Right lobe of liver (tissue), 6 donors: ENCODE results near the gene DNAJB1. TPM values are rescaled to one million over a fixed set of nuclear protein-coding genes. Genes with fewer than 3 reads are reported as not detected.
"Not testable (repeated sequence)": the region's sequence is repeated elsewhere in the genome, so short reads cannot be mapped to it uniquely, and the experiment has no call there.

Experiments used
- ATAC-seq, 4 donors: fragments of 200-7000 bp; cut with Tn5 transposase; one replicate each; pipeline ENCODE4 v1.9.1; 2020; ENCODE audit warnings: mild to moderate bottlenecking in 4 of 4, moderate library complexity in 4 of 4
- DNase-seq, 3 donors: peaks; one replicate each; pipeline ENCODE4 v3.0.0-alpha.2; 2020
- H3K27ac ChIP-seq, 3 donors: fragments of 200-600 bp; one replicate each; pipeline ENCODE4 v1.8.0; 2022
- H3K27me3 ChIP-seq, 2 donors: fragments of 200-600 bp; one replicate each; pipeline ENCODE4 v1.8.0; 2022
- H3K36me3 ChIP-seq, 4 donors: fragments of 200-600 bp; sonication (generic) in 1 of 4; one replicate each; pipeline versions ENCODE4 v1.5.1 to v1.8.0; 2017 to 2022; ENCODE audit warnings: control low read depth in 1 of 4
- H3K4me1 ChIP-seq, 4 donors: fragments of 200-600 bp; sonication (generic) in 1 of 4; one replicate each; pipeline versions ENCODE4 v1.5.1 to v1.8.0; 2017 to 2022; ENCODE audit warnings: control low read depth in 1 of 4
- H3K4me3 ChIP-seq, 3 donors: fragments of 200-600 bp; one replicate each; pipeline ENCODE4 v1.8.0; 2022
- H3K9me3 ChIP-seq, 4 donors: fragments of 200-600 bp; sonication (generic) in 1 of 4; one replicate each; pipeline versions ENCODE4 v1.5.1 to v1.8.0; 2017 to 2022; ENCODE audit warnings: control low read depth in 1 of 4
- POLR2A ChIP-seq: fragments of 450-650 bp; IDR thresholded peaks from one replicate; pipeline ENCODE4 v1.6.1; 2017; ENCODE audit warnings: antibody characterized with exemption, mild to moderate bottlenecking
- WGBS: methylation state at CpG from one replicate; pipeline ENCODE4 v1.1.6; 2018; ENCODE audit warnings: low coverage, low lambda C conversion rate; ENCODE audit not compliant: insufficient coverage; ENCODE audit errors: missing lambda C conversion rate; 5-methylcytosine and 5-hydroxymethylcytosine counted together
- intact Hi-C, 2 donors: fragments of 100-400 bp; cut with DNase I; formaldehyde crosslinking; loops; one replicate each; pipeline versions ENCODE4 v1.11.2 to v1.14.1; 2022
- total RNA-seq, 6 experiments: library from RNA; depleted of rRNA in 2 of 6; stranded (reverse); fragments of >200 nt in 2 of 6; fragmentation: NEBNext Ultra II Directional in 3 of 6; extraction: Animal tissue kit (Norgen Biotek cat#: 25700) in 3 of 6; gene quantifications; one replicate each; pipeline versions ENCODE4 v1.1.0 to v1.2.4, GENCODE V29; 2016 to 2023
- TF ChIP-seq, protein P1 (sequence below), 4 donors: fragments of 200-600 bp in 3 of 4; fragments of 450-650 bp in 1 of 4; IDR thresholded peaks; one replicate each; pipeline versions ENCODE4 v1.5.1 to v1.8.0; 2016 to 2022; ENCODE audit warnings: antibody characterized with exemption in 4 of 4, mild to moderate bottlenecking in 2 of 4
- donor health status: DM: no; HTN: yes; CAD: no.
- donor health status: DM: no; HTN: no; CAD: no.
- donor health status: DM: no; HTN: no; CAD: no.
- donor health status: DM: no; HTN: yes; CAD: no.
- donor health status: DM: no; HTN: yes; CAD: no.

DNAJB1 gene
- total RNA-seq, 6 experiments from 2014 or later, result 35.7 to 76.8 (median 52.1) TPM

DNA sequence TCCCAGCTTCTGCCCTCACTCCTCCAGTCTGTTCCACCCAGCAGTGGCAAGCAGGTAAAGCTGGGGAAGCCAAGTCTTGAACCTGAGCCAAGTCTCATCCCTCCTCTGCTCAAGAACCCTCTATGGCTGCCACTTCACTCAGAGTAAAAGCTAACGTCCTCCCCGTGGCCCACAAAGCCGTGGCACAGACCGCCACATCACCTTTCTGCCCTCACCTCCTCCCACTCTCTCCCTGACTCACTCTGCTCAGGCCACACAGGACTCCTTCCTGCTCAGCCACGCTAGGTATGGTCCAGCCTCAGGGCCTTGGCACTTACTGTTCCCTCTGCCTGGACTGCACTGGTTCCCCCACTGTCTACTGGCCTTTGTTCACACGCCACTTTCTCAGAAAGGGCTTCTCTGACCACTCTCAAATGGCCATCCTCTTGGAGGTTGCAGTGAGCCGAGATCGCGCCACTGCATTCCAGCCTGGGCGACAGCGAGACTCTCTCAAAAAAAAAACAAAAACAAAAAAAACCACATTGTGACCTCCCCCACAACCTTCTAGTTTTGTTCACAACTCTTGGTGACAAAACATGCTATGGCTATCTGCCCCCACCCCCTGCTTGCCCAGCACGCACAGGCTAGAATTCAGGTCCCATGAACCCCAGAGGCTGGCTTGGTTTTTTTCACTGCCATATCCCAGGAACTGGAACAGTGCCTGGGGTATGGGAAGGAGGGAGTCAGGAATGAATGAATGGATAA is 37.9 kb upstream of the DNAJB1 start:
- no peak for ATAC-seq
- peaks cover 0 to 48% (median 11%) of the 10 kb centered on the region in 4 donors for H3K4me1 ChIP-seq
- intact Hi-C loops, result loop anchor here in 1 of 2 donors (10.0 kb wide), 1 partner anchor 51 kb away; no protein-coding TSS in a partner anchor
- TF ChIP-seq POLR2A, result no peak
- TF ChIP-seq, protein P1, sequence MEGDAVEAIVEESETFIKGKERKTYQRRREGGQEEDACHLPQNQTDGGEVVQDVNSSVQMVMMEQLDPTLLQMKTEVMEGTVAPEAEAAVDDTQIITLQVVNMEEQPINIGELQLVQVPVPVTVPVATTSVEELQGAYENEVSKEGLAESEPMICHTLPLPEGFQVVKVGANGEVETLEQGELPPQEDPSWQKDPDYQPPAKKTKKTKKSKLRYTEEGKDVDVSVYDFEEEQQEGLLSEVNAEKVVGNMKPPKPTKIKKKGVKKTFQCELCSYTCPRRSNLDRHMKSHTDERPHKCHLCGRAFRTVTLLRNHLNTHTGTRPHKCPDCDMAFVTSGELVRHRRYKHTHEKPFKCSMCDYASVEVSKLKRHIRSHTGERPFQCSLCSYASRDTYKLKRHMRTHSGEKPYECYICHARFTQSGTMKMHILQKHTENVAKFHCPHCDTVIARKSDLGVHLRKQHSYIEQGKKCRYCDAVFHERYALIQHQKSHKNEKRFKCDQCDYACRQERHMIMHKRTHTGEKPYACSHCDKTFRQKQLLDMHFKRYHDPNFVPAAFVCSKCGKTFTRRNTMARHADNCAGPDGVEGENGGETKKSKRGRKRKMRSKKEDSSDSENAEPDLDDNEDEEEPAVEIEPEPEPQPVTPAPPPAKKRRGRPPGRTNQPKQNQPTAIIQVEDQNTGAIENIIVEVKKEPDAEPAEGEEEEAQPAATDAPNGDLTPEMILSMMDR (IDR thresholded peaks at IDR 0.05), result no peak
- no peaks in the 10 kb centered on the region for H3K9me3 ChIP-seq
- no peaks in the 10 kb centered on the region for H3K36me3 ChIP-seq
- H3K4me3 ChIP-seq, result no peak overlapping the region
- no peak for DNase-seq
- 85% methylated on average over 12 of the region's 12 CpGs for WGBS
- no peaks in the 10 kb centered on the region for H3K27me3 ChIP-seq
- H3K27ac ChIP-seq, result no peak overlapping the region

DNA sequence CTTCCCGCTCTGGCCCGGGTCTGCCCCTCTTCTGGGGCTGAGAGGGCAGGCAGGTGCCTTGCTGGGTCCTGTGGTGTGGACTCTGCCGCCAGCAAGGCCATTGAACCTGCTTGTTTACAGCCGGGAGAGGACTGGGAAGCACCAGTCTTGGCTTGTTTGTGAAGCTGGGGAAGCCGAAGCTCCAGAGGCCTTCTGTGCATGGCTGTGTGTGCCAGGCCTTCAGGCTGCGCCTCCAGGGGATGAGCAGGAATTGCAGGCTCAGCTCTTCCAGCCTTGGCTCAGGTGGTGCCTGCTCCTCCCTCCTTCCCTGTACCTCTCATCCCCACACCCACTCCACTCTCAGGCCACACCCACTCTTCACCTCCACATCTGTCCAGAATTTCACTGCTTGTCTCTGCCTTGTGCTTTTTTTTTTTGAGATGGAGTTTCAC is 36.2 kb upstream of the DNAJB1 start:
- peaks cover 0 to 58% (median 11%) of the 10 kb centered on the region in 4 donors for H3K4me1 ChIP-seq
- H3K9me3 ChIP-seq, result no peaks in the 10 kb centered on the region
- no peaks in the 10 kb centered on the region for H3K27me3 ChIP-seq
- no peaks in the 10 kb centered on the region for H3K36me3 ChIP-seq
- ATAC-seq (peak; percentile 68 to 90 (median 84)), DNase-seq (peak; percentile 73 to 87 (median 87))
- no peak for TF ChIP-seq POLR2A
- TF ChIP-seq, protein P1 (IDR thresholded peaks at IDR 0.05), result peak in 3 of 4 donors; percentile 14 to 29 (median 28)
- no peak overlapping the region for H3K4me3 ChIP-seq
- peak overlapping the region; percentile 38 to 77 (median 76) for H3K27ac ChIP-seq
- 60% methylated on average over 1 of the region's 6 CpGs for WGBS
- intact Hi-C loops, result loop anchor here in 1 of 2 donors (10.0 kb wide), 1 partner anchor 50 kb away; no protein-coding TSS in a partner anchor

DNA sequence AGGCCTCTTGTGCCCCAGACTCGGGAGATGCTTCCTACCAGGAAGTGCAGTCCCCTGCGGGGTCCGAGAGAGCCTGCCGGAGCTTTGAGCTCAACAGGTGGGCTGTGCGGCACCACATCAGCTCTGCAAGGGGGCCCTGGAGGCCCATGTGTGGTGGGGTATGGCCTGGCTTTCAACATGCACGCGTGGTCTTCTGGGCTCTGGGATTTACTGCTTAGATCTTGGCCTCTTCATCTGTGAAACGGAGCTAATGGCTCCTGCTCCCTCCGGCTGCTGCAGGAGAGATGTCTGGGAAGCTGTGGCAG is 35.7 kb upstream of the DNAJB1 start:
- Histone ChIP-seq H3K36me3 (peaks cover 0 to 4% (median 0%) of the 10 kb centered on the region in 4 donors), H3K27me3 (no peaks in the 10 kb centered on the region), H3K27ac (peak overlapping the region; percentile 38 to 77 (median 76)), H3K4me3 (no peak overlapping the region), H3K4me1 (peaks cover 0 to 58% (median 11%) of the 10 kb centered on the region in 4 donors), H3K9me3 (no peaks in the 10 kb centered on the region)
- DNase-seq (no peak), ATAC-seq (no peak)
- TF ChIP-seq, protein P1 (IDR thresholded peaks at IDR 0.05), result no peak
- TF ChIP-seq POLR2A, result no peak
- WGBS, result no CpG with 5 or more reads among the region's 9 CpGs
- intact Hi-C loops, result loop anchor here in 1 of 2 donors (10.0 kb wide), 1 partner anchor 49 kb away; no protein-coding TSS in a partner anchor

DNA sequence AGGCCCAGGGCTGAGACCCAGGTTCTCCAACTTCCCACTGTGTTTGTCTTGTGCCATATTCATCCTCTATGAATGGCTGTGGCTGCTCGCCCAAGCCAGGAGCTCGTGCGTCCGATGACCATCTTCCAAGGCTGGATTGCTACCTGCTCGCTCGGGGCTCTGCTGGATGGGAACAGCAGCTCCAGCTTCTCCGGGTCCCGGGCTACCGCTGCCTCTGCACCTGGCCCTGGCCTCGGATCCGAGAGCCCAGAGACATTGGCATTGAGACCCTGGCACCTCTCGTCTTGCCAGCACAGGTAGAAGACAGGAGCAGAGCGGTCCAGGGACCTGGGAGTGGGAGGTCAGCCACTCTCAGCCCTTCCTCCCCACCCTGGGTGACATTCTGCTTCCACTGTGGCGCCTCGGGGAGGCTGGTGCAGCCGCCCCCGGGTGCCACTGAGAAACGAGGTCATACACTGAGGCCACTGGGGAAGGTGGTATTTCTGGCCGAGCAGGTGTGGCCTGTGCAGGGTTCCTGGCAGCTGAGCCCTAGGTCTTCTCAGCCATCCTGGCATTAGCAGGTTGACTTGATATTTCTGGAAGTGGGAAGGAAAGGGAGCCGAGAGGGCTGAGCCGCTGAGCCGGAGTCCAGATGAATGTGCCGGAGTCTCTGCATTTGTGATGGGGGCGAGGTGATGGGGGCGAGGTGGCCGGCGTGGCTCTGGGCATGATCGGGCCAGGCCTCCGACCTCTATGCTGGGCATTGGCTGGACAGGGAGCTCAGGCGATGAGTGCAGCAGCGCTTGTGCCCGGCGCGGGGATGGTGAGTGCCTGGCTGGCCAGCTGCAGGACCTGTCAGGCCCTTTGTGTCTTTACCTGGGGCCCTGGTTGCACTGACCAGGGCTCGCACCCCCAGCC is 35.1 kb upstream of the DNAJB1 start:
- no peak for TF ChIP-seq POLR2A
- TF ChIP-seq, protein P1 (IDR thresholded peaks at IDR 0.05), result no peak
- Histone ChIP-seq H3K27me3 (no peaks in the 10 kb centered on the region), H3K4me1 (peaks cover 0 to 58% (median 11%) of the 10 kb centered on the region in 4 donors), H3K4me3 (no peak overlapping the region), H3K9me3 (no peaks in the 10 kb centered on the region), H3K36me3 (peaks cover 0 to 5% (median 0%) of the 10 kb centered on the region in 4 donors), H3K27ac (peak overlapping the region; percentile 38 to 77 (median 76))
- no peak for DNase-seq
- intact Hi-C loops, result loop anchor here in 1 of 2 donors (10.0 kb wide), 1 partner anchor 48 kb away; no protein-coding TSS in a partner anchor
- WGBS, result 87% methylated on average over 9 of the region's 35 CpGs
- no peak for ATAC-seq

DNA sequence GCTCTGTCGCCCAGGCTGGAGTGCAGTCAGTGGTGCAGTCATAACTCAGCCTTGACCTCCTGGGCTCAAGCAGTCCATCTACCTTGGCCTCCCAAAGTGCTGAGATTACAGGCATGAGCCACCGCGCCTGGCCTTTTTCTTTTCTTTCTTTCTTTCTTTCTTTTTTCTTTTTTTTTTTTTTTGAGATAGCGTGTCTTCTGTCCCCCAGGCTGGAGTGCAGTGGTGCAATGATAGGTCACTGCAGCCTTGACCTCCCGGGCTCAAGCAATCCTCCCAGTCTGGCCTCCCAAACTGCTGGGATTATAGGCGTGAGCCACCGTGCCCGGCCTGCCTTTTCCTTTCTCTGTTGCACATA is 33.8 kb upstream of the DNAJB1 start:
- not testable (repeated sequence) for H3K9me3 ChIP-seq, H3K27me3 ChIP-seq, H3K27ac ChIP-seq, H3K4me3 ChIP-seq, DNase-seq, ATAC-seq, H3K36me3 ChIP-seq
- intact Hi-C loops, result loop anchor here in 1 of 2 donors (10.0 kb wide), 1 partner anchor 47 kb away; no protein-coding TSS in a partner anchor
- WGBS, result 73% methylated on average over 5 of the region's 8 CpGs
- peaks cover 0 to 57% (median 11%) of the 10 kb centered on the region in 4 donors for H3K4me1 ChIP-seq
